Endothelial cell of umbilical vein (primary cell): ENCODE data around the gene SCP2. TPM values are rescaled to one million over a fixed set of nuclear protein-coding genes. Genes with fewer than 3 reads are reported as not detected.

Experiments used
- BruUV-seq: library from RNA; stranded (reverse); fragments of 400-500 nt; replicated peaks from 2 replicates; lab custom pipeline; 2021; lab: Mats Ljungman, UMichigan
- CTCF ChIA-PET: fragments of 300-600, 350-600 bp; sonication (Branson Sonifier 250); formaldehyde crosslinking; loops from one replicate; lab custom pipeline; 2021; ENCODE audit warnings: antibody characterized with exemption, inconsistent platforms; lab: Charles Lee
- POLR2A ChIA-PET: fragments of 300-600, 350-600 bp; sonication (Branson Sonifier 250); formaldehyde crosslinking; loops from one replicate; lab custom pipeline; 2021; ENCODE audit warnings: antibody characterized with exemption, inconsistent platforms; lab: Charles Lee
- DNase-seq: peaks from one replicate; pipeline ENCODE4 v3.0.0-alpha.2; 2011; ENCODE audit warnings: low read depth, low spot score
- FAIRE-seq: peaks from 2 replicates; lab custom pipeline; 2011; peaks lifted over from hg19 to GRCh38; lab: Jason Lieb, UNC
- H2AFZ ChIP-seq: 2 replicates; pipeline ENCODE4 v1.6.0; 2012; ENCODE audit warnings: low read depth, low read length, control low read depth, inconsistent platforms
- H3K27ac ChIP-seq: 2 replicates; pipeline ENCODE4 v1.5.1; 2011; ENCODE audit warnings: low read depth, mild to moderate bottlenecking, control low read depth, low read length, moderate library complexity; ENCODE audit not compliant: insufficient read depth
- H3K27me3 ChIP-seq, 2 experiments: 2 replicates each; pipeline versions ENCODE4 v1.6.0 to v1.6.1; 2011; ENCODE audit warnings: low read length in 2 of 2, mixed read lengths in 1 of 2; ENCODE audit not compliant: control insufficient read depth in 2 of 2, insufficient read depth in 2 of 2
- H3K36me3 ChIP-seq, 2 experiments: 2 replicates in 1 of 2; 3 replicates in 1 of 2; pipeline ENCODE4 v1.5.1; 2011; ENCODE audit warnings: low read length in 2 of 2, mild to moderate bottlenecking in 1 of 2, moderate library complexity in 1 of 2; ENCODE audit not compliant: control insufficient read depth in 2 of 2, insufficient read depth in 2 of 2; ENCODE audit errors: extremely low read depth in 1 of 2
- H3K4me1 ChIP-seq: 3 replicates; pipeline ENCODE4 v1.5.1; 2011; ENCODE audit warnings: mild to moderate bottlenecking, low read length; ENCODE audit not compliant: control insufficient read depth, insufficient read depth; ENCODE audit errors: extremely low read depth
- H3K4me2 ChIP-seq: 2 replicates; pipeline ENCODE4 v1.6.1; 2011; ENCODE audit warnings: low read length, control low read depth, mixed read lengths; ENCODE audit not compliant: insufficient read depth
- H3K4me3 ChIP-seq, 3 experiments: fragments of 200-600 bp in 1 of 3; sonication (generic), shearing (Covaris generic) in 1 of 3; replicated peaks in 1 of 3; 2 replicates each; pipeline ENCODE4 v1.5.1; 2011 to 2016; ENCODE audit warnings: control low read depth in 3 of 3, low read length in 3 of 3, mild to moderate bottlenecking in 2 of 3, inconsistent platforms in 1 of 3, low read depth in 1 of 3, moderate library complexity in 1 of 3; ENCODE audit not compliant: insufficient read depth in 1 of 3
- H3K79me2 ChIP-seq: 2 replicates; pipeline ENCODE4 v1.6.0; 2012; ENCODE audit warnings: low read length, inconsistent platforms; ENCODE audit not compliant: control insufficient read depth, insufficient read depth
- H3K9ac ChIP-seq: replicated peaks from 2 replicates; pipeline ENCODE3; 2011; ENCODE audit warnings: low read length, control low read depth; ENCODE audit not compliant: insufficient read depth; ENCODE audit errors: extremely low read depth
- H3K9me1 ChIP-seq: replicated peaks from 3 replicates; pipeline ENCODE4 v1.6.0; 2011; ENCODE audit warnings: mild to moderate bottlenecking, low read length; ENCODE audit not compliant: control insufficient read depth, insufficient read depth; ENCODE audit errors: extremely low read depth
- H3K9me3 ChIP-seq: replicated peaks from 2 replicates; pipeline ENCODE4 v1.5.1; 2012; ENCODE audit warnings: low read length, inconsistent platforms; ENCODE audit not compliant: control insufficient read depth, insufficient read depth
- H4K20me1 ChIP-seq: replicated peaks from 2 replicates; pipeline ENCODE3; 2011; ENCODE audit warnings: mild to moderate bottlenecking, low read length; ENCODE audit not compliant: control insufficient read depth, insufficient read depth; ENCODE audit errors: extremely low read depth
- EZH2 ChIP-seq: IDR thresholded peaks from 2 replicates; pipeline ENCODE4 v1.6.1; 2012; ENCODE audit warnings: borderline replicate concordance, low read depth, mild to moderate bottlenecking, moderate library complexity, low read length, inconsistent platforms; ENCODE audit not compliant: severe bottlenecking
- FOS ChIP-seq: IDR thresholded peaks from 2 replicates; pipeline ENCODE4 v1.6.1; 2011; ENCODE audit warnings: mild to moderate bottlenecking, low read length, moderate library complexity, borderline replicate concordance; ENCODE audit not compliant: insufficient read depth
- GATA2 ChIP-seq: IDR thresholded peaks from 2 replicates; pipeline ENCODE4 v1.7.0; 2011; ENCODE audit warnings: low read depth, mild to moderate bottlenecking, moderate library complexity, mixed read lengths, low read length; ENCODE audit not compliant: insufficient read length, insufficient read depth
- JUN ChIP-seq: IDR thresholded peaks from 2 replicates; pipeline ENCODE4 v1.6.1; 2011; ENCODE audit warnings: borderline replicate concordance, low read depth; ENCODE audit not compliant: insufficient read length, insufficient read depth
- MYC ChIP-seq: IDR thresholded peaks from one replicate; pipeline ENCODE4 v1.6.1; 2011; ENCODE audit warnings: mild to moderate bottlenecking, low read depth, low read length
- POLR2A ChIP-seq: IDR thresholded peaks from 2 replicates; pipeline ENCODE4 v1.6.1; 2012; ENCODE audit warnings: low read depth, mild to moderate bottlenecking, control low read depth, low read length
- POLR2AphosphoS5 ChIP-seq: IDR thresholded peaks from 2 replicates; pipeline ENCODE4 v1.6.1; 2012; ENCODE audit warnings: low read depth, mild to moderate bottlenecking, control low read depth, low read length, moderate library complexity; ENCODE audit not compliant: insufficient read depth
- dilution Hi-C: fragments of 300-500 bp; cut with MboI; formaldehyde crosslinking; loops from one replicate; pipeline ENCODE4 v1.15.0; 2019; ENCODE audit warnings: low sequenced_read_pairs; ENCODE audit not compliant: extremely low pct_ligation_motif_present
- intact Hi-C: fragments of 100-400 bp; cut with micrococcal nuclease; formaldehyde crosslinking; loops from one replicate; pipeline ENCODE4 v1.10.0; 2022
- polyA plus RNA-seq, 4 experiments: library from polyadenylated mRNA; depleted of rRNA in 3 of 4; stranded (reverse) in 3 of 4; unstranded in 1 of 4; fragments of >200 nt; gene quantifications; 2 replicates each; pipeline versions ENCODE4 v1.2.1 to v1.2.3, GENCODE V29; 2011 to 2012; ENCODE audit warnings: missing spikeins in 1 of 4
- total RNA-seq: library from RNA; stranded (reverse); gene quantifications from 2 replicates; pipeline ENCODE4 v1.2.3, GENCODE V29; 2021
- TF ChIP-seq, protein P1 (sequence below), 2 donors: IDR thresholded peaks; 1 replicate in 1 of 2; 2 replicates in 1 of 2; pipeline ENCODE4 v1.5.1; 2011; ENCODE audit warnings: low read length in 2 of 2, mild to moderate bottlenecking in 2 of 2, moderate library complexity in 2 of 2, control low read depth in 1 of 2, inconsistent platforms in 1 of 2, low read depth in 1 of 2; ENCODE audit not compliant: insufficient read depth in 1 of 2; ENCODE audit errors: extremely low read depth in 1 of 2
- TF ChIP-seq, protein P2 (sequence below): IDR thresholded peaks from 2 replicates; pipeline ENCODE4 v1.6.1; 2011; ENCODE audit not compliant: insufficient read depth, insufficient read length

The SCP2 gene
- total and polyA plus RNA-seq, 2 donors (not counting 3 experiments of a cell fraction or from before 2014, with no cell fraction given): 42.4 to 92.7 TPM

DNA sequence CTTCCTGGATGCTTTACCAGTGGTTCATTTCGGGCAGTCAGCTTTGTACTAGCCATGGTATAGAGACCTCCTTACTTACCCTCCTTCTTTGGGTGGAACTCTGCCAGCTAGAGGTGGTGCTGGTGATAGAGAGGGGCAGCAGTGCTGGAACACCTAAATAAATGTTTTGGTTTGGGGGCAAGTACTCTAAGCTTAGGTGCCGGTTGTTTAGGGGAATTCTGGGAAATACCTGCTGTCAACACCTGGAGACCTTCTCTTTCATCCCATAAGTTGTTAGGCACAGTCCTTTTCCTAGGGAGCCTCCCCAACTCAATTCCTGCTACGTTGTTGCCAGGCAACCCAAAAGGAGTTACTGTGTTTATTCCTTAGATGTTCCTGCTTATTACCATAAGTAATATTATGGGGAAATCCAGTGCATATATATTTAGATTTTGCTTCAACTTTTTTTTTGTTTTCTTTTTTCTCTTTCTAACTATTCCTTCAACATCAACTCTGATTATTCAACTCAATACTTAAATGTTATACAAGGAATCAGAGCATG, 16.9 kb downstream of the SCP2 start:
- BruUV-seq: no TSS peak
- Histone ChIP-seq H4K20me1 (no peaks in the 10 kb centered on the region), H3K9ac (no peak overlapping the region), H2AFZ (no peak overlapping the region), H3K36me3 (no peaks in the 10 kb centered on the region), H3K9me1 (no peaks in the 10 kb centered on the region), H3K27me3 (no peaks in the 10 kb centered on the region), H3K79me2 (no peaks in the 10 kb centered on the region), H3K9me3 (no peaks in the 10 kb centered on the region), H3K27ac (no peak overlapping the region), H3K4me3 (no peak overlapping the region), H3K4me2 (no peak overlapping the region), H3K4me1 (no peaks in the 10 kb centered on the region)
- ChIA-PET POLR2A (no interaction called here), CTCF (no interaction called here)
- TF ChIP-seq GATA2 (no peak), JUN (no peak), POLR2AphosphoS5 (no peak), POLR2A (no peak), FOS (no peak), EZH2 (no peak), MYC (no peak)
- TF ChIP-seq, protein P1, sequence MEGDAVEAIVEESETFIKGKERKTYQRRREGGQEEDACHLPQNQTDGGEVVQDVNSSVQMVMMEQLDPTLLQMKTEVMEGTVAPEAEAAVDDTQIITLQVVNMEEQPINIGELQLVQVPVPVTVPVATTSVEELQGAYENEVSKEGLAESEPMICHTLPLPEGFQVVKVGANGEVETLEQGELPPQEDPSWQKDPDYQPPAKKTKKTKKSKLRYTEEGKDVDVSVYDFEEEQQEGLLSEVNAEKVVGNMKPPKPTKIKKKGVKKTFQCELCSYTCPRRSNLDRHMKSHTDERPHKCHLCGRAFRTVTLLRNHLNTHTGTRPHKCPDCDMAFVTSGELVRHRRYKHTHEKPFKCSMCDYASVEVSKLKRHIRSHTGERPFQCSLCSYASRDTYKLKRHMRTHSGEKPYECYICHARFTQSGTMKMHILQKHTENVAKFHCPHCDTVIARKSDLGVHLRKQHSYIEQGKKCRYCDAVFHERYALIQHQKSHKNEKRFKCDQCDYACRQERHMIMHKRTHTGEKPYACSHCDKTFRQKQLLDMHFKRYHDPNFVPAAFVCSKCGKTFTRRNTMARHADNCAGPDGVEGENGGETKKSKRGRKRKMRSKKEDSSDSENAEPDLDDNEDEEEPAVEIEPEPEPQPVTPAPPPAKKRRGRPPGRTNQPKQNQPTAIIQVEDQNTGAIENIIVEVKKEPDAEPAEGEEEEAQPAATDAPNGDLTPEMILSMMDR (IDR thresholded peaks at IDR 0.05; ENCODE audit: extremely low read depth in 1 of 2, insufficient read depth in 1 of 2, low read depth in 1 of 2, low read length in 2 of 2): no peak
- TF ChIP-seq, protein P2, sequence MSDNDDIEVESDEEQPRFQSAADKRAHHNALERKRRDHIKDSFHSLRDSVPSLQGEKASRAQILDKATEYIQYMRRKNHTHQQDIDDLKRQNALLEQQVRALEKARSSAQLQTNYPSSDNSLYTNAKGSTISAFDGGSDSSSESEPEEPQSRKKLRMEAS: no peak
- dilution Hi-C loops (no loop called here), intact Hi-C loops (no loop called here)
- no peak for FAIRE-seq
- DNase-seq: no peak
